Fibroblast of the conjunctiva (primary cell): ENCODE data around the gene MYL6.

ENCODE experiments used
- DNase-seq: peaks from one replicate; pipeline ENCODE4 v3.0.0-alpha.2; 2010; ENCODE audit warnings: low read depth

The MYL6 gene

GRCh38 chr12:56189918-56190694 lies 31.9 kb downstream of the MYL6 start:
- peak; percentile 81 for DNase-seq

GRCh38 chr12:56190695-56191155 lies 32.6 kb downstream of the MYL6 start:
- DNase-seq: no peak

GRCh38 chr12:56192582-56192981 lies 34.4 kb downstream of the MYL6 start:
- DNase-seq: no peak

- peak; percentile 81 for DNase-seq
These were observed 34.9 kb downstream of the MYL6 start for GRCh38 chr12:56193025-56193578.

- DNase-seq: peak; percentile 50
These were observed 38.8 kb downstream of the MYL6 start for GRCh38 chr12:56196818-56197550.

- DNase-seq: no peak
These were observed 39.9 kb downstream of the MYL6 start for GRCh38 chr12:56197921-56198635.

- DNase-seq: no peak
These were observed 40.7 kb downstream of the MYL6 start for GRCh38 chr12:56198836-56199235.

- no peak for DNase-seq
These were observed 44.2 kb downstream of the MYL6 start for GRCh38 chr12:56202366-56202765.

GRCh38 chr12:56202838-56203237 lies 44.7 kb downstream of the MYL6 start:
- no peak for DNase-seq

GRCh38 chr12:56204275-56204674 lies 46.1 kb downstream of the MYL6 start:
- DNase-seq: no peak

GRCh38 chr12:56205445-56205844 lies 47.3 kb downstream of the MYL6 start:
- no peak for DNase-seq

GRCh38 chr12:56206452-56207166 lies 48.5 kb downstream of the MYL6 start:
- DNase-seq: peak; percentile 33

- no peak for DNase-seq
These were observed 49.8 kb downstream of the MYL6 start for GRCh38 chr12:56208006-56208405.
